GM12878 (cell line): Measurements from ENCODE around the gene ZFPM1. TPM values are rescaled to one million over a fixed set of nuclear protein-coding genes. Genes with fewer than 3 reads are reported as not detected.

Experiments used
- ASH2L ChIP-seq: fragments of 300-600, 200-600 bp; sonication (generic); IDR thresholded peaks from 2 replicates; pipeline ENCODE4 v1.6.1; 2017; ENCODE audit warnings: low read depth, mild to moderate bottlenecking, borderline replicate concordance
- CBX5 ChIP-seq: sonication (generic); IDR thresholded peaks from 2 replicates; pipeline ENCODE4 v1.6.1; 2016; ENCODE audit warnings: low read depth, moderate library complexity, mild to moderate bottlenecking, inconsistent platforms
- IKZF1 ChIP-seq: fragments of 450-650 bp; conservative IDR thresholded peaks from 2 replicates; pipeline ENCODE4 v1.6.1; 2017; ENCODE audit warnings: antibody characterized with exemption, mild to moderate bottlenecking
- KDM1A ChIP-seq: fragments of 200-600 bp; sonication (generic); IDR thresholded peaks from 2 replicates; pipeline ENCODE4 v1.6.1; 2016; ENCODE audit warnings: borderline replicate concordance
- MTA2 ChIP-seq: fragments of 450-650 bp; IDR thresholded peaks from 2 replicates; pipeline ENCODE4 v1.6.1; 2016; ENCODE audit warnings: low read depth, mild to moderate bottlenecking, moderate library complexity
- NFYA ChIP-seq: IDR thresholded peaks from 2 replicates; pipeline ENCODE4 v1.6.1; 2011; ENCODE audit warnings: low read depth, mild to moderate bottlenecking, low read length, improper control_type of control experiment, borderline replicate concordance
- NFYB ChIP-seq: IDR thresholded peaks from 2 replicates; pipeline ENCODE4 v1.6.1; 2011; ENCODE audit warnings: low read depth, mild to moderate bottlenecking, low read length, improper control_type of control experiment, moderate library complexity; ENCODE audit not compliant: insufficient read depth
- PRDM15 ChIP-seq: fragments of 450-650 bp; formaldehyde crosslinking; IDR thresholded peaks from 2 replicates; pipeline ENCODE4 v1.4.0; 2020; ENCODE audit warnings: mild to moderate bottlenecking, moderate library complexity
- SMAD5 ChIP-seq: IDR thresholded peaks from 2 replicates; pipeline ENCODE4 v1.6.1; 2016; ENCODE audit warnings: antibody characterized with exemption, low read depth
- SREBF2 ChIP-seq: IDR thresholded peaks from 2 replicates; pipeline ENCODE4 v1.6.1; 2012; ENCODE audit warnings: mild to moderate bottlenecking, low read length
- ZBTB33 ChIP-seq: fragments of 450-650 bp; IDR thresholded peaks from 2 replicates; pipeline ENCODE4 v1.6.1; 2017; ENCODE audit warnings: mild to moderate bottlenecking
- ZBTB40 ChIP-seq: fragments of 450-650 bp; IDR thresholded peaks from 2 replicates; pipeline ENCODE4 v1.6.1; 2016; ENCODE audit warnings: mild to moderate bottlenecking, moderate library complexity, borderline replicate concordance
- polyA plus RNA-seq, 11 experiments: library from polyadenylated mRNA; depleted of rRNA in 4 of 11; unstranded in 6 of 11; stranded (reverse) in 5 of 11; fragments of >200 nt; fragmentation: Nextera tagmentation in 4 of 11; fragmentation: Illumina TruSeq in 1 of 11; extraction: Ambion mirVana in 4 of 11; extraction: Trizol in 1 of 11; gene quantifications; 1 replicate in 1 of 11; 2 replicates in 10 of 11; pipeline versions ENCODE4 v1.2.1 to v1.2.3, GENCODE V29; 2011 to 2016; ENCODE audit warnings: inconsistent platforms in 2 of 11, missing spikeins in 2 of 11, low read depth in 1 of 11
- total RNA-seq, 4 experiments: library from RNA; depleted of rRNA in 3 of 4; stranded (reverse); fragments of >200 nt in 3 of 4; fragmentation: Illumina TruSeq in 1 of 4; extraction: Trizol in 1 of 4; gene quantifications; 2 replicates each; pipeline versions ENCODE4 v1.2.1 to v1.2.3, GENCODE V29; 2013 to 2021

Gene ZFPM1
- total and polyA plus RNA-seq, 10 of the 15 experiments (the other 5 are each of a cell fraction or from before 2014, with no cell fraction given): 0.02 to 5.1 (median 0.30) TPM

- no peak for TF ChIP-seq PRDM15 (CRISPR knock-in tag)
- TF ChIP-seq IKZF1: no peak
- TF ChIP-seq KDM1A: no peak
- TF ChIP-seq CBX5: no peak
- TF ChIP-seq MTA2: no peak
- TF ChIP-seq SMAD5: no peak
- no peak for TF ChIP-seq ZBTB40
- TF ChIP-seq NFYA: no peak
- TF ChIP-seq ZBTB33: no peak
- TF ChIP-seq ASH2L: no peak
- no peak for TF ChIP-seq SREBF2
- no peak for TF ChIP-seq NFYB
- TF ChIP-seq, all 136 proteins: peak for 0
These were observed 18.3 kb upstream of the ZFPM1 start (continued) for GRCh38 chr16:88434746-88435145.
